ENCODE data around the gene PSMD10.

The PSMD10 gene

GRCh38 chrX:108071578-108071977 lies 19.8 kb downstream of the PSMD10 start:
- DNase-seq = no peak

GRCh38 chrX:108070891-108071290 lies 20.5 kb downstream of the PSMD10 start:
- DNase-seq = no peak

- DNase-seq = no peak
Measured at GRCh38 chrX:108068121-108068520, 23.2 kb downstream of the PSMD10 start.

GRCh38 chrX:108064613-108065012 lies 26.7 kb downstream of the PSMD10 start:
- DNase-seq = no peak

- DNase-seq = no peak
Measured at GRCh38 chrX:108064001-108064400, 27.3 kb downstream of the PSMD10 start.

- DNase-seq = no peak
Measured at GRCh38 chrX:108059801-108060200, 31.5 kb downstream of the PSMD10 start.

GRCh38 chrX:108055546-108055945 lies 35.8 kb downstream of the PSMD10 start:
- DNase-seq = no peak

- no peak for DNase-seq
Measured at GRCh38 chrX:108053218-108053617, 38.1 kb downstream of the PSMD10 start.

- no peak for DNase-seq
Measured at GRCh38 chrX:108049649-108050048, 41.7 kb downstream of the PSMD10 start.

- peak in 1 of 2 experiments; percentile 16 for DNase-seq
Measured at GRCh38 chrX:108044554-108045256, 46.6 kb downstream of the PSMD10 start, which contains the start of gene VSIG1. Gene VSIG1, plus strand, starts transcription at chrX:108045065. Its CDS starts 66 bp downstream, at chrX:108045131.

GRCh38 chrX:108036298-108036973 lies 54.9 kb downstream of the PSMD10 start:
- DNase-seq = no peak

- DNase-seq = peak; percentile 57 to 75
Measured at GRCh38 chrX:108034725-108035124, 56.6 kb downstream of the PSMD10 start.

All from NCI-H526 (cell line).